ENCODE measurements around the gene NKD1.

The NKD1 gene

DNA sequence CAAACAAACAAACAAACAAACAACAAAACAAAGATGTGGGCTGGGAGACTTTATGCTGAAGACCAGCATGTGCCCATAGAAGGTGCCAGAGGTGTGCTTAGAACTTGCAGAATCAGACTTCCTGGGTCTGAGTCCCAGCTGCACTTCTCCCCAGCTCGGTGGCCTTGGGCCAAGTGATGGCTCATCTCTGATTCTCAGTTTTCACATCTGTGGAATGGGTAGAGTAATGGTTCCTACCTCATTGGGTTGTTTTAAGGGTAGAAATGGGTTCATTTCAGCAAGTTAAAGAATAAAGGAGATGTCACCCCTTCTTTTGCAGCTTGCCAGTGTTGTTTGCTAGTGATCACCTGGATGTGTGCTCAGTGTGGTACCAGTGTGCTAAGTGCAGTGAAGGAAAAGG lies 10.7 kb downstream of the NKD1 start:
- TF ChIP-seq FOXP2 (optimal IDR thresholded peaks at IDR 0.05; ENCODE audit: borderline replicate concordance, extremely low read depth, extremely low read length, insufficient read depth) (no peak), POLR2AphosphoS5 (IDR thresholded peaks at IDR 0.05; ENCODE audit: low read depth, low read length) (no peak), SIN3A (IDR thresholded peaks at IDR 0.05; ENCODE audit: borderline replicate concordance, insufficient read depth, low read length) (no peak), TAF1 (IDR thresholded peaks at IDR 0.05; ENCODE audit: borderline replicate concordance, insufficient read depth, low read length) (no peak)
- TF ChIP-seq, protein P1, sequence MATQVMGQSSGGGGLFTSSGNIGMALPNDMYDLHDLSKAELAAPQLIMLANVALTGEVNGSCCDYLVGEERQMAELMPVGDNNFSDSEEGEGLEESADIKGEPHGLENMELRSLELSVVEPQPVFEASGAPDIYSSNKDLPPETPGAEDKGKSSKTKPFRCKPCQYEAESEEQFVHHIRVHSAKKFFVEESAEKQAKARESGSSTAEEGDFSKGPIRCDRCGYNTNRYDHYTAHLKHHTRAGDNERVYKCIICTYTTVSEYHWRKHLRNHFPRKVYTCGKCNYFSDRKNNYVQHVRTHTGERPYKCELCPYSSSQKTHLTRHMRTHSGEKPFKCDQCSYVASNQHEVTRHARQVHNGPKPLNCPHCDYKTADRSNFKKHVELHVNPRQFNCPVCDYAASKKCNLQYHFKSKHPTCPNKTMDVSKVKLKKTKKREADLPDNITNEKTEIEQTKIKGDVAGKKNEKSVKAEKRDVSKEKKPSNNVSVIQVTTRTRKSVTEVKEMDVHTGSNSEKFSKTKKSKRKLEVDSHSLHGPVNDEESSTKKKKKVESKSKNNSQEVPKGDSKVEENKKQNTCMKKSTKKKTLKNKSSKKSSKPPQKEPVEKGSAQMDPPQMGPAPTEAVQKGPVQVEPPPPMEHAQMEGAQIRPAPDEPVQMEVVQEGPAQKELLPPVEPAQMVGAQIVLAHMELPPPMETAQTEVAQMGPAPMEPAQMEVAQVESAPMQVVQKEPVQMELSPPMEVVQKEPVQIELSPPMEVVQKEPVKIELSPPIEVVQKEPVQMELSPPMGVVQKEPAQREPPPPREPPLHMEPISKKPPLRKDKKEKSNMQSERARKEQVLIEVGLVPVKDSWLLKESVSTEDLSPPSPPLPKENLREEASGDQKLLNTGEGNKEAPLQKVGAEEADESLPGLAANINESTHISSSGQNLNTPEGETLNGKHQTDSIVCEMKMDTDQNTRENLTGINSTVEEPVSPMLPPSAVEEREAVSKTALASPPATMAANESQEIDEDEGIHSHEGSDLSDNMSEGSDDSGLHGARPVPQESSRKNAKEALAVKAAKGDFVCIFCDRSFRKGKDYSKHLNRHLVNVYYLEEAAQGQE (IDR thresholded peaks at IDR 0.05; ENCODE audit: insufficient read depth in 1 of 2, low read depth in 2 of 2, low read length in 2 of 2), result no peak

DNA sequence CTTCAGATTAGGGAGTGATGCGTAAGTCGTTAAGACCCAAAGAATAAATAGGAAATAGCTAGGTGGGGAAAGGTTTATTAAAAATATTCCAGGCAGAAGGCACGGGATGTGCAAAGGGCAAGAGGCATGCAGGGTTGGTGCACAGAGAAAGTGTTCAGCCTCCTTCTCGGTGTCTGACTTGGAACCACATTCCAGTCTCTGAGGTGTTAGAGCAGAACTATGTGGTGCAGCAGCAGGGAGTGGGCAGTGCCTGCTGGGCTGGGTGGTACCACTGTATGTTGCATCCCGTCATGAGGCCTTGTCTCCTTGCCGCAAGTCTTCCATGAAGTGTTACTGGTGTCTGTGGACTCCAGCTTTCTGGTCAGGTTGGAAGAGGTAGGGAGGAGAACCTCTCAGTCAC lies 11.1 kb downstream of the NKD1 start:
- TF ChIP-seq FOXP2 (optimal IDR thresholded peaks at IDR 0.05; ENCODE audit: borderline replicate concordance, extremely low read depth, extremely low read length, insufficient read depth) (no peak), SIN3A (IDR thresholded peaks at IDR 0.05; ENCODE audit: borderline replicate concordance, insufficient read depth, low read length) (no peak), POLR2AphosphoS5 (IDR thresholded peaks at IDR 0.05; ENCODE audit: low read depth, low read length) (no peak), TAF1 (IDR thresholded peaks at IDR 0.05; ENCODE audit: borderline replicate concordance, insufficient read depth, low read length) (no peak)
- TF ChIP-seq, protein P1 (IDR thresholded peaks at IDR 0.05; ENCODE audit: insufficient read depth in 1 of 2, low read depth in 2 of 2, low read length in 2 of 2), result no peak

DNA sequence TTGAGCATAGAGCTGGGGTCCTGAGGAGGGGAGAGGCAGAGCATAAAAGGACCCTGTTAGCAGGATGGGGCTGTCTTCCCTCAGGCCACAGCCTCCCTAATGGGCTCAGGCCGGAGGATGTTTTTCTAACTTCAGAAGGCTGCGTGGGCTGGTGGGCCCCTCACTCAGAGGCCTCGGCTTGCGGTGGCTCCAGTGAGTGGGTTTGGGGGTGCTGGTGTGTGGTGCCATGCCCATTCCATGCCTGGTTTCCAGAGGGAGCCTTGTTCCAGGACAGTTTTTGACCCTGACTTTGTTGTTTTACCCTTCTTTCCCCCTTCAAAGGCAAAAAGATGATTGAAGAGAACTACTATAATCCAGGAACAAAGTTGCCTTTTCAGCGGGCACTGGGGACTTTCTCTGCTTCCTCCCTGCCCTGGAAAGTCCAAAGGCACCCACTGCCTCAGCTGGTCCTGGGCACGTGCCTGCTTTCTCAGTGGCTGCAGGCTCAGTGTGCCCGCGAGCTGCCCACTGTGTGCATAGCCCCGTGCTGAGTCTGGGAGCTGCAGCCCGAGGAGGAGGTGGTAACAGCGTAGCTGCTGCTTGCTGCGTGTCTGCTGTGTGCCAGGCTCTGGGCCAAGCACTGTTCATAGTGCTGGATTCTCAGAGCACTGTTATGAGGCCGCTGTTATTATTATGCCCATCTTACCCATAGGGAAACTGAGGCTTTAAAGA lies 11.8 kb downstream of the NKD1 start:
- TF ChIP-seq SIN3A (IDR thresholded peaks at IDR 0.05; ENCODE audit: borderline replicate concordance, insufficient read depth, low read length) (no peak), FOXP2 (optimal IDR thresholded peaks at IDR 0.05; ENCODE audit: borderline replicate concordance, extremely low read depth, extremely low read length, insufficient read depth) (no peak), TAF1 (IDR thresholded peaks at IDR 0.05; ENCODE audit: borderline replicate concordance, insufficient read depth, low read length) (no peak), POLR2AphosphoS5 (IDR thresholded peaks at IDR 0.05; ENCODE audit: low read depth, low read length) (no peak)
- TF ChIP-seq, protein P1 (IDR thresholded peaks at IDR 0.05; ENCODE audit: insufficient read depth in 1 of 2, low read depth in 2 of 2, low read length in 2 of 2), result no peak

DNA sequence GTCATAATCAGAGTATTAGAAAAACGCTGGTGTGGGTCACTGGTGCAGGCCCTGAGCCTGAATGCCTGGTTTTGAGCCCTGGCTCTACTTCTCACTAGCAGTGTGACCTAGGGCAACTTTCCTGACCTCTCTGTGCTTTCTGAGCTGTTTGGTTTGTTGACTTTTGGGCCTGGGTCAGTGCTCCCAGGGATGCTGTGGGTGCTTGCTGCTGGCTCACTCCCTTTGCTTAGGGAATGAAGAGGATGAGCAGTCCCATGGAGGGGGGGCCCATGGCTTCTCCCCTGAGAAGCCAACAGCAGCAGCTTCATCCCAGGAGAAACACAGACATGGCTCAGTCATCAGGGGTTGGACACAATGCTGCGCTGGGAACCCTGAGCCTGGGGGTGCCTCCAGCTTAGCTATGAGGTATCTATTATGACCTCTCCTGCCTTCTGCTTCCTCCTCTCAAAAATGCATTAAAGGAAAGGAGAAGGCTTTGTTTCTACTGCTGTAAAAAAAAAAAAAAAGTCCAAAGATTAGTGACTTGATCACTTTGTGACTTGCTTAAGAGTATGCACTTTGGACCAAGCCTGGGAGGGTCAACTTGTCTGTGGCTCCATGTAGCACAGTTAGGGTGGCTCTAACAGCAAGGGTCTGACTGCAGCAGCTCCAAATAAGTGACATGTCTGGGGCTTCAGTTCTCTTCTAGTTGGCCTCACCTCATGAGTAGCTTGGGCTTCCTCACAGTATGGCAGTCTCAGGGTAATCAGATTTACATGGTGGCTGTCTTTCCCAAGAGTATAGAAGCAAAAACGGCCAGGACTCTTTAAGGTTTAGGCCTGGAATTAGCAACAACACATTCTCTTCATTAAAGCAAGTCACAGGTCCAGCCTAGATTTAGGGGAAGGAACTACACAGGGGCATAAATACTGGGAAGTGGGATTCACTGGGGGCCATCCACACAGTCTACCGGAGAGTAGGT lies 13.0 kb downstream of the NKD1 start:
- TF ChIP-seq, protein P1 (IDR thresholded peaks at IDR 0.05; ENCODE audit: insufficient read depth in 1 of 2, low read depth in 2 of 2, low read length in 2 of 2), result no peak
- TF ChIP-seq POLR2AphosphoS5 (IDR thresholded peaks at IDR 0.05; ENCODE audit: low read depth, low read length) (no peak), FOXP2 (optimal IDR thresholded peaks at IDR 0.05; ENCODE audit: borderline replicate concordance, extremely low read depth, extremely low read length, insufficient read depth) (no peak), TAF1 (IDR thresholded peaks at IDR 0.05; ENCODE audit: borderline replicate concordance, insufficient read depth, low read length) (no peak), SIN3A (IDR thresholded peaks at IDR 0.05; ENCODE audit: borderline replicate concordance, insufficient read depth, low read length) (no peak)
